Nephron (organoid): ENCODE data around the gene ZNF862.
A peak's percentile ranks its signal among the peaks of the same experiment; 100 is the strongest.

ENCODE experiments used
- H3K27ac Mint-ChIP-seq, 3 experiments: 2 replicates each; pipeline ENCODE4 v1.8.0; 2020; ENCODE audit warnings: mixed read lengths in 3 of 3, mild to moderate bottlenecking in 2 of 3, moderate library complexity in 1 of 3
- H3K27me3 Mint-ChIP-seq: 2 replicates; pipeline ENCODE4 v1.8.0; 2021; ENCODE audit warnings: low read depth, mild to moderate bottlenecking, moderate library complexity, mixed read lengths
- H3K36me3 Mint-ChIP-seq: 2 replicates; pipeline ENCODE4 v1.8.0; 2020; ENCODE audit warnings: low read depth, mixed read lengths
- H3K4me1 Mint-ChIP-seq: 2 replicates; pipeline ENCODE4 v1.8.0; 2020; ENCODE audit warnings: mixed read lengths
- H3K4me3 Mint-ChIP-seq, 3 experiments: 2 replicates each; pipeline ENCODE4 v1.8.0; 2020; ENCODE audit warnings: mild to moderate bottlenecking in 3 of 3, mixed read lengths in 3 of 3, moderate library complexity in 2 of 3
- H3K9me3 Mint-ChIP-seq: 2 replicates; pipeline ENCODE4 v1.8.0; 2020; ENCODE audit warnings: mixed read lengths
- CTCF ChIP-seq, 3 experiments: fragments of 200-600 bp; sonication (generic); IDR thresholded peaks; one replicate each; pipeline ENCODE4 v1.5.0; 2021; ENCODE audit warnings: antibody characterized with exemption in 3 of 3; ENCODE audit not compliant: unreplicated experiment in 3 of 3

ZNF862 gene

GRCh38 chr7:149856583-149856982, 18.4 kb downstream of the ZNF862 start:
- no peaks in the 10 kb centered on the region for H3K27me3 Mint-ChIP-seq
- peaks cover 36% of the 10 kb centered on the region for H3K4me1 Mint-ChIP-seq
- no peaks in the 10 kb centered on the region for H3K9me3 Mint-ChIP-seq
- no peak overlapping the region for H3K4me3 Mint-ChIP-seq
- no peak for TF ChIP-seq CTCF (IDR thresholded peaks at IDR 0.05; ENCODE audit: unreplicated experiment in 3 of 3)
- H3K36me3 Mint-ChIP-seq, result peaks cover 22% of the 10 kb centered on the region
- peak overlapping the region in 2 of 3 experiments; percentile 23 to 96 for H3K27ac Mint-ChIP-seq

GRCh38 chr7:149859369-149859768, 21.2 kb downstream of the ZNF862 start:
- Mint-ChIP-seq H3K36me3 (peaks cover 36% of the 10 kb centered on the region), H3K4me3 (no peak overlapping the region), H3K4me1 (peaks cover 25% of the 10 kb centered on the region), H3K27ac (no peak overlapping the region), H3K27me3 (no peaks in the 10 kb centered on the region), H3K9me3 (no peaks in the 10 kb centered on the region)
- TF ChIP-seq CTCF (IDR thresholded peaks at IDR 0.05; ENCODE audit: unreplicated experiment in 3 of 3), result no peak

- Mint-ChIP-seq H3K27ac (no peak overlapping the region), H3K4me3 (no peak overlapping the region), H3K27me3 (no peaks in the 10 kb centered on the region), H3K36me3 (peaks cover 36% of the 10 kb centered on the region), H3K9me3 (no peaks in the 10 kb centered on the region), H3K4me1 (peaks cover 20% of the 10 kb centered on the region)
- TF ChIP-seq CTCF (IDR thresholded peaks at IDR 0.05; ENCODE audit: unreplicated experiment in 3 of 3), result no peak
Measured at GRCh38 chr7:149859876-149860275, 21.7 kb downstream of the ZNF862 start.

GRCh38 chr7:149860821-149861727, 22.9 kb downstream of the ZNF862 start:
- peaks cover 8% of the 10 kb centered on the region for H3K4me1 Mint-ChIP-seq
- H3K27ac Mint-ChIP-seq, result no peak overlapping the region
- peaks cover 36% of the 10 kb centered on the region for H3K36me3 Mint-ChIP-seq
- H3K9me3 Mint-ChIP-seq, result no peaks in the 10 kb centered on the region
- no peaks in the 10 kb centered on the region for H3K27me3 Mint-ChIP-seq
- H3K4me3 Mint-ChIP-seq, result no peak overlapping the region
- peak in 2 of 3 experiments; percentile 12 to 42 for TF ChIP-seq CTCF (IDR thresholded peaks at IDR 0.05; ENCODE audit: unreplicated experiment in 3 of 3)

GRCh38 chr7:149861728-149862045, 23.5 kb downstream of the ZNF862 start:
- Mint-ChIP-seq H3K27ac (no peak overlapping the region), H3K4me3 (no peak overlapping the region), H3K4me1 (peaks cover 2% of the 10 kb centered on the region), H3K27me3 (no peaks in the 10 kb centered on the region), H3K36me3 (peaks cover 36% of the 10 kb centered on the region), H3K9me3 (no peaks in the 10 kb centered on the region)
- TF ChIP-seq CTCF (IDR thresholded peaks at IDR 0.05; ENCODE audit: unreplicated experiment in 3 of 3), result no peak

- Mint-ChIP-seq H3K9me3 (no peaks in the 10 kb centered on the region), H3K36me3 (peaks cover 36% of the 10 kb centered on the region), H3K4me3 (no peak overlapping the region), H3K27ac (no peak overlapping the region), H3K4me1 (peaks cover 4% of the 10 kb centered on the region), H3K27me3 (no peaks in the 10 kb centered on the region)
- TF ChIP-seq CTCF (IDR thresholded peaks at IDR 0.05; ENCODE audit: unreplicated experiment in 3 of 3), result no peak
Measured at GRCh38 chr7:149862156-149862555, 24.0 kb downstream of the ZNF862 start.
